HG02943 (cell line): ENCODE results near the gene MEIG1.
"Not testable (repeated sequence)": the region's sequence is repeated elsewhere in the genome, so short reads cannot be mapped to it uniquely, and the experiment has no call there.

Experiments used
- ATAC-seq: cut with Tn5 transposase; IDR thresholded peaks from one replicate; pipeline ENCODE4 v1.9.1; 2021; ENCODE audit warnings: mild to moderate bottlenecking, low read depth, moderate library complexity; ENCODE audit not compliant: unreplicated experiment

Gene MEIG1

DNA sequence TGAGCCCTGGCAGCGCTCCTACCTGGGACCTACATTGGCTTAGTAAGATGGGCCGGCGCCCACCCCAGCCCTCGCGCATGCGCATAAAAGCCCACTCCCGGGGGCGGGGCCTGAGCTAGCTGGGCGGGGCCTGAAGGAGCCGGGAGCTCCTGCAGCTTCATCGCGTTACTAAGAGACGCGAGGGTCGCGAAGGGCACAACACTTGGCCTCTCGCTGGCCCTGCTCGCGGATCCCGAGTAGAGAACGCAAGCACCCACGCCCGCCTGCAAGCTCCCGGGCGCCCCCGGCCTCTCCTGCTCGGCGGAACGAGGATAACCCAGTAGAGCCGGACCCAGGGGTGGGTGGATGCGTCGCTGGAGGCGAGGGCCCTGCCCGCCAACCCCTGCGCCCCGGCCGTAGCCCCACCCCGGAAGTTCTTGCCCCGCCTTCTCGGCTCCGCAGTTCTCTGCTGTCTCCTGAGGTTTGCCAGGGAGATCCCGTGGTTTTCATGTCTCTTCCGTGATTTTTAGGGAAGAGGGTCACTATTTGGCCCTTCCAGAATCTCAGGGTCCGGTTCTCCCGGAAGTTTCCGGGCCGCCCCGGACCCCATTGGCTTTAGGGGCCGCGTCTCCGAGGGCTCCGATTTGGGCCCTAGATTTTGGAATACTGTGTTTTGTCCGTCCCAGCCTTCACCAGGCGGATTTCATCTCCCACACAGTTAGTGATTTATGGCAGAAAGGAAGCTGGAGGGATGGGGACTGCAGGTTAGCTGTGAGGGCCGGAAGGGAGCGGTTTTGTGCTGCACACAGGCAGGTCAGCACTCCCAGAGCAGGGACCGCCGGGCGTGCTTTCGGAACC is at the start of gene MEIG1:
MEIG1 (plus strand) TSS at position 168 of the 837 bp plus-strand sequence. CDS start 7,081 bp downstream, outside the sequence.
- peak; percentile 74 for ATAC-seq

DNA sequence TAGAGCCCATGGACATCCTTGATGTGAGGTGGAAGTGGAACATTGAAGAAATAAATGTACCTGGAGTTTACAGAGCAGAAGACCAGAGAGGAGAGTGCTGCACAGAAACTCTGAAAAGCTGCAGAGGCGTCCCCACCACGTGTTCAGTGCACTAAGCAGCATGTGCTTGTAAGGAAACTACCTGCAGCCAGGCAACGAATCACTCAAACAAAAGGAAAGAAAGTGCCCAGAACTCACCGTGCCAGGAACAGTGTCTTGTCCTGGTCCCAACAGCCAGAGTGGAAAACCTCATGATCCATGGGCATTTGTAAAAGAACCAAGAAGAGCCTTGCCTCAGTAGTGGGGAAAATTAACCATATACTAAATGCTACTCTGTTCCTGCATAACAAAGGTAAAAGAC is 48.2 kb upstream of the MEIG1 start:
- no peak for ATAC-seq

DNA sequence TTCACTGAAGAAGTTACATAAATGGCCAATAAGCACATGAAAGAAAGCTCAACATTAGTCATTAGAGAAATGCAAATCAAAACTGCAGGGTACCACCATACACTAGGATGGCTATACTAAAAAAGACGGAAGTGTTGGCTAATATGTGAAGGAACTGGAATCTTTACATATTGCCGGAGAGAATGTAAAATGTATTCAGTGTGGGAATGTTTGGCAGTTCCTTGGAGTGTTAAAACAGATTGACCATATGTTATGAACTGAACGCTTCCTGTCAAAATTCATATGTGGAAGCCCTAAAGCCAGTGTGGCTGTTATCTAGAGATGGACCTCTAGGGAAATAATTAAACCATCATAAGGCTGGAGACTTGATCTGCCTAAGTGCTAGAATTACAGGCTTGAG is 47.4 kb upstream of the MEIG1 start:
- ATAC-seq = no peak

DNA sequence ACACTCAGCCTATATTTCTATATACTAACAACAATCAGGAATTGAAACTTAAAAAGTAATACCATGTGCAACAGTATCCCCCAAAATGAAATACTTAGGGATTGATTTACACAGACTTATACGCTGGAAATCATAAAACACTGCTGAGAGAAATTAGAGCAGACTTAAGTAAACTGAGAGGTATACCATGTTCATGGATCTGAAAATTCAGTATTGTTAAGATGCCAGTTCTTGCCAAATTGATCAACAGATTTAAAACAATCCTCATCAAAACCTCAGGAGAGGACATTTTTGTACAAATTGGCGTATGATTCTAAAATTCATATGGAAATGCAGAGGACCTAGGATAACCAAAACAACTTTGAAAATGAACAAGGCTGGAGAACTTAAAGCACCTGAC is 42.6 kb upstream of the MEIG1 start:
- ATAC-seq = no peak

GRCh38 chr10:14917827-14918226 is 41.4 kb upstream of the MEIG1 start:
- ATAC-seq = no peak

DNA sequence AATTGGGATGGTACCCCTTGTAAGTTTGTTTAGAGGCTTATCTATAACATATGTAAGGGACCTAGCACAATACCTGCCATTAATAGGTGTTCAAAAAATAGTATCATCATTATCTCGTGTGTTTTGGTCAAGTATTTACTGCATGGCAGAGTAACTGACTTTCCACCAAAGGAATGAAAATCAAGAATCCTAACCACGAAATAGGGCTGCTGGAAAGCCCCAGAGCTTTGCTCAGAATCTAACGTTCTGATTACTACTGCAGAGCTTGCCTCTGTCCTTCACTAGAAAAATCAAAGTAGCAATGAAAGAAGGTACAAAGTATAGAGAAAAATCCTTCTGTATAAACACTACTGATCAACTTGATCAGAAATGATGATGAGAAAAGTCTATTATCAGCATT is 40.2 kb upstream of the MEIG1 start:
- no peak for ATAC-seq

DNA sequence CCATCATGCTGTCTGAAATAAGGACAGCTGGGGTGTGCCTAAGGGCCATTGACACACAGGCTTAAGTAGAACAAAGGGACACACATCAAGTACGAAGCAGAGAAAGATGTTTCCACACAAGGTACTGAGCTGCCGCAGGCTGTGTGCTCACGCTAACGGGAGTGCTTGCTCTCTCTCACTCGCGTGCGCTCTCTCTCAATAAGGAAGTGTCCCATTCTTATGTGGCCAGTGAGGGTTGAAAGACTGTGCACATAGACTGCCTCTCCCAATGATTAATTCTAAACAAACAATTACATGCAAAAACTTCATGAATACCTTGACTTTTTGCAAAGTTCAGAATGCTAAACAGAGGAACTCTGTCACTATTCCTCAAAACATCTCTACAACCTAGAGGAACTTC is 35.2 kb upstream of the MEIG1 start:
- no peak for ATAC-seq

- ATAC-seq = no peak
These were observed 33.9 kb upstream of the MEIG1 start for GRCh38 chr10:14925268-14925667.

DNA sequence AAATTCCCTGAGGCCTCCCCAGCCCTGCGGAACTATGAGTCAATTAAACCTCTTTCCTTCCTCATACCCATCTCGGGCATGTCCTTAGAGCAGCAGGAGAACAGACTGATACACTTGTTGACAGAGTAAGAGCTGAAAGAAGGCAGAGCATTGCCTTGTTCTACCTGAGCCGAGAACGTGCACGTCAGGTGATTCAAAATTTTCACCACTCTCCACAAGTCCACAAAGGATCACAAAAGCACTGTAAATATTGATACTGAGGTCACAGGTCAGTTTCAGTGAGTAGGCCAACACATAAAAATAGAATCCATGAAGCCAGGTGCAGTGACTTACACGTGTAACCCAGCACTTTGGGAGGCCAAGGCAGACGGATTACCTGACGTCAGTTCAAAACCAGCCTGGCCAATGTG is 33.1 kb upstream of the MEIG1 start:
- no peak for ATAC-seq

GRCh38 chr10:14926722-14927416 is 32.3 kb upstream of the MEIG1 start:
- ATAC-seq = peak; percentile 90

DNA sequence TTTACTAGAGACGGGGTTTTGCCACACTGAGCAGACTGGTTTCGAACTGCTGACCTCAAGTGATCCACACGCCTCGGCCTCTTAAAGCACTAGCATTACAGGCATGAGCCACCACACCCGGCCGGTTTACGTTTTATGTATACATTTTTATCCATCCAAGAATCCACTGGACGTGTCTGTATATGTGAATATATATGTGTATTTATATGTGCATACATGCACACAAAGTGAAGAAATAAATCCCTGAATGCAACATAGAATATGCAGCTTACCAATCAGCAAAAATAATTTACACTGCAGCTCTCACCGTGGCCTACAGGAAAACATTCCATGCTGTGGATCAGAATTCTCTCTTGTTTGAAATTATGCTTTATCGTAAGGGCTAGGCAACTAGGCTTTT is 28.6 kb upstream of the MEIG1 start:
- ATAC-seq = no peak

DNA sequence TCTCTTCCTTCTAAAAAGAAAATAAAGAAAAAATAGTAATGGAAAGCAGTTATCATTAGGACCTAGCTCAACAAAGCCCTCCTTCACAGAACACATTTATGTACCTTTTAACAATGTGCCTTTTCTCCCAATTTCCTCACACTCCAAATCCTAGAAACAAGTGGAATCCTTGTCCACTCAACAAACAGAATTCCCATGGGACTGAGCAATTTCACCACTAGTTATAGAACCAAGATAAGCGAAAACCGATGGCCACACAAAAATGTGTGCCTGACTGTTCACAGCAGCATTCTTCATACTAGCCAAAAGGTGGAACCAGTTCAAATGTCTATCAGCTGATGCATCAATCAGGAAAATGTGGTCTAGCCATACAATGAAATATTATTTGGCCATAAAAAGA is 22.6 kb upstream of the MEIG1 start:
- no peak for ATAC-seq

DNA sequence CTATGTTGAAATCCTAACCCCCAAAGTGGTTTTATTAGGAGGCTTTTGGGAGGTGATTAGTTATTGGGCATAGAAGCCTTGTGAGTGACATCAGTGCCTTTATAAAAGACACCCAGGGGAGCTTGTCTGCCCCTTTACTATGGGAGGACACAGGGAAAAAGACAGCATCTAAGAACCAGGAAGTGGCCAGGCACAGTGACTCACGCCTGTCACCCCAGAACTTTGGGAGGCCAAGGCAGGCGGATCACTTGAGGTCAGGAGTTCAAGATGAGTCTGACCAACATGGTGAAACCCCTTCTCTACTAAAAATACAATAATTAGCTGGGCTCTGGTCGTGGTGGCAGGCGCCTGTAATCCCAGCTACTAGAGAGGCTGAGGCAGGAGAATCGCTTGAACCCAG is 20.2 kb upstream of the MEIG1 start:
- ATAC-seq = not testable (repeated sequence)

DNA sequence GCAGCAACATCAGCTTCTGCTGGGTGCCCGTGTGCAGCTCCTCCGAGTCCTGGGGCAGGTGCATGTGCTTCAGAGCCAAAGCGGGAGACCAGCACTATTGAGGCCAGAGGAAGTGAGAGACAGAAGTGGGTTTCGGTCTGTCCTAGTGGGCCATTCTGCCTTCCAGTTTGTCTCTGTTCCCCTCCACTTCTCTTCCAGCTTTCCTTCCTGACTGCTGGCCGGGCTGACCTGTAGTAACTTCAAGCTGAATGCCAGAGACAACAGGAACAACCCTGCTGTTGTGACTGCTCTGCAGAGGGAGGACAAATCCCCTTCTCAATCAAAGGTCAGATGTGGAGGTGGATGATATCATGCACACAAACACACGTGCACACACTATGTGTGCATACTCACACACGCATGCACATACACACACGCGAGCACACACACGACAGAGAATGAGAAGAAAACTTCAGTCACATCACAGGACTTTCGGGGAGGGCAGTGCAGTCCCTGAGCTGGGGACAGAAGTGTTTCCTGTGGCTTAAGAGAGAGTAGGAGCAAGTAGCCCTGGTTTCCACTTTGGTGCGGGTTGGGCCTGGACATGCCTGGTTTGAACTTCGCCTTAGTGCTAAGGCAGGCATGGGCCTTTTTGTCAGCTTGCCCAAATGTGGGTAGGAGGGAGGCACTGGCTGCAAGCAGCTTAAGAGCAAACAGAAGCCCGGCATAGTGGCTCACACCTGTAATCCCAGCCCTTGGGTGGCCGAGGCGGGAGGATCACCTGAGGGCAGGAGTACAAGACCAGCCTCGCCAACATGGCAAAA is 16.8 kb upstream of the MEIG1 start:
- peak; percentile 87 for ATAC-seq

GRCh38 chr10:14942950-14943338 is 16.2 kb upstream of the MEIG1 start:
- ATAC-seq = not testable (repeated sequence)

DNA sequence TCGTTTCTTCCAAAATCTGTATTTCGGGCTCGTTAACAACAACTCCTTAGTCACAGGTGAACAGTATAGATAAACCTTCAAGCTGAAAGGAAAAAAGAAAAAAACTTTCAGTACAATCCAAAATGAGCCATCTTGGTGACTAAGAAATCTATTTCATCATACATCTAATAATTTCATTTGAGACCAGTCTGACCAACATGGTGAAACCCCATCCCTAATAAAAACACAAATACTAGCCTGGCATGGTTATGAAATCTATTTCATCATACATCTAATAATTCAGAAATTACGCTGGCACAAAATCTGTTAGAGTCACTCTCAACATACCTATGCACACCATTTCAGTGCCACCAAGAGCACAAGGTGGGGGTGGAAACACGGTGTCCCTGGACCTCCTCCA is 14.1 kb upstream of the MEIG1 start:
- ATAC-seq = no peak

- no peak for ATAC-seq
These were observed 11.9 kb upstream of the MEIG1 start for GRCh38 chr10:14947268-14947667.

- no peak for ATAC-seq
These were observed 9.9 kb upstream of the MEIG1 start for GRCh38 chr10:14949291-14949690.

- ATAC-seq = no peak
These were observed 6.3 kb upstream of the MEIG1 start for GRCh38 chr10:14952851-14953423.

GRCh38 chr10:14953424-14954000 is 5.7 kb upstream of the MEIG1 start:
- ATAC-seq = peak; percentile 42
